ENCODE measurements around the gene DEPP1. TPM values are rescaled to one million over a fixed set of nuclear protein-coding genes. Genes with fewer than 3 reads are reported as not detected.

Gene DEPP1
- total and polyA plus RNA-seq, 2 experiments from 2014 or later, result 0.37 to 1.3 TPM

GRCh38 chr10:44961931-44962750 lies 16.5 kb downstream of the DEPP1 start:
- Mint-ChIP-seq H3K4me1 (peaks cover 77% of the 10 kb centered on the region), H3K27ac (no peak overlapping the region), H3K36me3 (ENCODE audit: low read depth) (peaks cover 4% of the 10 kb centered on the region; the same call in 1 of the 3 replicates), H3K9me3 (no peaks in the 10 kb centered on the region; the same call in 1 of the 3 replicates), H3K27me3 (ENCODE audit: insufficient read depth, low read depth, poor library complexity) (peaks cover 29% of the 10 kb centered on the region), H3K4me3 (no peak overlapping the region; the same call in 2 of the 3 replicates)
- Histone ChIP-seq H3K36me3 (ENCODE audit: insufficient read depth) (no peaks in the 10 kb centered on the region), H3K9me2 (ENCODE audit: insufficient read depth) (peaks cover 9% of the 10 kb centered on the region; the same call in 1 of the 2 replicates), H3K4me1 (ENCODE audit: insufficient read depth) (peaks cover 68% of the 10 kb centered on the region), H3K27ac (ENCODE audit: low read depth) (no peak overlapping the region), H3K4me2 (peak overlapping the region; percentile 93; the same call in 1 of the 2 replicates), H3K79me2 (replicated peaks; ENCODE audit: insufficient read depth) (no peaks in the 10 kb centered on the region), H2AFZ (no peak overlapping the region), H3K27me3 (ENCODE audit: insufficient read depth) (peaks cover 9% of the 10 kb centered on the region), H3F3A (replicated peaks; ENCODE audit: low read depth) (peaks cover 6% of the 10 kb centered on the region; the same call in 1 of the 2 replicates), H4K20me1 (replicated peaks; ENCODE audit: insufficient read depth) (no peaks in the 10 kb centered on the region), H3K4me3 (no peak overlapping the region)
- DNase-seq (ENCODE audit: low spot score) (no peak), ATAC-seq (no peak)
- no peak for TF ChIP-seq ZNF114 (CRISPR knock-in tag; IDR thresholded peaks at IDR 0.05)
- TF ChIP-seq JUNB (IDR thresholded peaks at IDR 0.05; ENCODE audit: unreplicated experiment), result no peak
- TF ChIP-seq ZNF462 (CRISPR knock-in tag; IDR thresholded peaks at IDR 0.05), result no peak
- TF ChIP-seq EZH2 (IDR thresholded peaks at IDR 0.05; ENCODE audit: low read depth, unreplicated experiment), result no peak
- TF ChIP-seq ETS1 (IDR thresholded peaks at IDR 0.05), result no peak
- TF ChIP-seq POLR2AphosphoS5 (IDR thresholded peaks at IDR 0.05; ENCODE audit: low read depth), result no peak
- no peak for TF ChIP-seq NANOG (IDR thresholded peaks at IDR 0.05; ENCODE audit: borderline replicate concordance)
- no peak for TF ChIP-seq CREB1 (CRISPR knock-in tag; IDR thresholded peaks at IDR 0.05; ENCODE audit: low read depth)
- TF ChIP-seq ZNF331 (CRISPR knock-in tag; IDR thresholded peaks at IDR 0.05; ENCODE audit: low read depth), result no peak
- no peak for TF ChIP-seq REST (IDR thresholded peaks at IDR 0.05; ENCODE audit: unreplicated experiment)
- no peak for TF ChIP-seq STAT1 (IDR thresholded peaks at IDR 0.05; ENCODE audit: unreplicated experiment)
- no peak for TF ChIP-seq EZH2phosphoT487 (IDR thresholded peaks at IDR 0.05; ENCODE audit: unreplicated experiment)
- TF ChIP-seq CTCF (conservative IDR thresholded peaks at IDR 0.05; ENCODE audit: low read depth in 2 of 2), result no peak
